Activated T-helper 1 cell treated with anti-CD3 and anti-CD28 coated beads, Interleukin-12 subunit alpha, Interleukin-12 subunit beta, Interleukin-2, Interleukin-4 antibody, amounts not matched to agents 30 ng/mL and 10 ng/mL and 1 ng/mL, durations not matched to agents 14 hours and 24 hours and 36 hours (primary cell): Measurements from ENCODE around the gene CD40LG. TPM values are rescaled to one million over a fixed set of nuclear protein-coding genes. Genes with fewer than 3 reads are reported as not detected.

Experiments
- DNase-seq: peaks from one replicate; pipeline ENCODE4 v3.0.0; 2021; ENCODE audit warnings: low spot score
- H3K27ac Mint-ChIP-seq: one replicate; pipeline ENCODE4 v1.8.0; 2021; ENCODE audit warnings: mild to moderate bottlenecking, mixed read lengths
- H3K27me3 Mint-ChIP-seq: one replicate; pipeline ENCODE4 v1.8.0; 2022; ENCODE audit warnings: mild to moderate bottlenecking, moderate library complexity, mixed read lengths; ENCODE audit not compliant: insufficient read depth
- H3K36me3 Mint-ChIP-seq: one replicate; pipeline ENCODE4 v1.8.0; 2021; ENCODE audit warnings: low read depth, mixed read lengths
- H3K4me1 Mint-ChIP-seq: one replicate; pipeline ENCODE4 v1.8.0; 2021; ENCODE audit warnings: low read depth, mixed read lengths
- H3K4me3 Mint-ChIP-seq: one replicate; pipeline ENCODE4 v1.8.0; 2021; ENCODE audit warnings: mild to moderate bottlenecking, moderate library complexity, mixed read lengths
- H3K9me3 Mint-ChIP-seq: one replicate; pipeline ENCODE4 v1.8.0; 2021; ENCODE audit warnings: mixed read lengths
- intact Hi-C: fragments of 100-400 bp; cut with micrococcal nuclease; formaldehyde crosslinking; loops from one replicate; pipeline ENCODE4 v1.15.1; 2024
- total RNA-seq: library from RNA; stranded (reverse); gene quantifications from 2 replicates; pipeline ENCODE4 v1.2.3, GENCODE V29; 2022

CD40LG gene
- 261 and 272 TPM in 2 replicates for total RNA-seq

GRCh38 chrX:136647677-136648360, at the start of gene CD40LG:
Gene CD40LG, plus strand, starts transcription at chrX:136648158. Its CDS starts 91 bp downstream, at chrX:136648249.
- intact Hi-C loops: loop anchor here (1.0 to 2.0 kb wide), 3 partner anchors 8 to 59 kb away; no protein-coding TSS in a partner anchor
- Mint-ChIP-seq H3K9me3 (no peaks in the 10 kb centered on the region), H3K4me1 (peaks cover 57% of the 10 kb centered on the region), H3K36me3 (peaks cover 48% of the 10 kb centered on the region), H3K27ac (peak within 1 kb of the TSS; percentile 94), H3K4me3 (peak within 1 kb of the TSS; percentile 99), H3K27me3 (no peaks in the 10 kb centered on the region)
- DNase-seq: no peak

DNA sequence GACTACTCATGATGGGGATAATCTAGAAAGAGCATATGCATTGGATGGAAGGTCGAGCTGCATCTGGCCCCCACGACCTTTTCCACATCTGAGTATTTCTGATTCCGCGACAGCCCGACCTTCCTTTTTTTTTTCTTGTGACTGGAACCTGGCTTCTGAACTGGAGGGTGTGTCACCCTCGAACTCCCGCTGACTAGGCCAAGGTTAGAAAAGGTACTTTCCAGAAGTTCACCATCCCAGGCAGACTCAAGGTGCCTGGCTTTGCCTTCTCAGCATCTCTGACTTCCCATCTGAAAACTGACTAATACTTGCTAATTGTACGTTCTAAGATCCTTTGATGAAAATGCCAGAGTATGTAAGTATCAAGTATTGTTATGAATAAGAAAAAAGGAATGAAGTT, 49.3 kb upstream of the CD40LG start:
- peak overlapping the region; percentile 88 for H3K27ac Mint-ChIP-seq
- H3K27me3 Mint-ChIP-seq: no peaks in the 10 kb centered on the region
- intact Hi-C loops: loop anchor here (1.0 kb wide), 1 partner anchor 10 kb away; no protein-coding TSS in a partner anchor
- peaks cover 52% of the 10 kb centered on the region for H3K4me1 Mint-ChIP-seq
- H3K9me3 Mint-ChIP-seq: peaks cover 6% of the 10 kb centered on the region
- H3K4me3 Mint-ChIP-seq: peak overlapping the region; percentile 45
- no peak for DNase-seq
- peaks cover 5% of the 10 kb centered on the region for H3K36me3 Mint-ChIP-seq

DNA sequence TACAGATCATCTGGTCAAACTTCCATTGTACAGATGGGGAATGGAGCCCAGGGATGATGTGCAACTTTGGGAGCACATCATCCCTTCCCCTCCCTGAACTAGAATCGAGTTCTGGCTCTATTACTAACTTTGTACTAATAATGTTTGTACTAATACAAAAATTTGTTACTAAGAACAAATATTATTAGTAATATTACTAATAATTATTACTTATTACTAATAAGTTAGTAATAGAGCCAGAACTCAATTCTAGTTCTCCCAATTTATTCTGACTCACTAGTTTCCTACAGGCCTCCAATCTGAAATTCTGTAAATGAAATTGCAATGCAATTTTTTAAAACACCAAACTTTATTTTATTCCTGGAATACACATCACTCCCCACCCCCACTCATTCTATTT, 47.9 kb upstream of the CD40LG start:
- peaks cover 1% of the 10 kb centered on the region for H3K36me3 Mint-ChIP-seq
- no peaks in the 10 kb centered on the region for H3K9me3 Mint-ChIP-seq
- no peak overlapping the region for H3K27ac Mint-ChIP-seq
- no peak overlapping the region for H3K4me3 Mint-ChIP-seq
- H3K4me1 Mint-ChIP-seq: peaks cover 43% of the 10 kb centered on the region
- no peak for DNase-seq
- H3K27me3 Mint-ChIP-seq: no peaks in the 10 kb centered on the region
- intact Hi-C loops: no loop called here

- no peak for DNase-seq
- Mint-ChIP-seq H3K36me3 (no peaks in the 10 kb centered on the region), H3K4me3 (no peak overlapping the region), H3K4me1 (peaks cover 47% of the 10 kb centered on the region), H3K27ac (peak overlapping the region; percentile 58), H3K27me3 (no peaks in the 10 kb centered on the region), H3K9me3 (no peaks in the 10 kb centered on the region)
- intact Hi-C loops: no loop called here
Observed at GRCh38 chrX:136607236-136607635, 40.7 kb upstream of the CD40LG start.

DNA sequence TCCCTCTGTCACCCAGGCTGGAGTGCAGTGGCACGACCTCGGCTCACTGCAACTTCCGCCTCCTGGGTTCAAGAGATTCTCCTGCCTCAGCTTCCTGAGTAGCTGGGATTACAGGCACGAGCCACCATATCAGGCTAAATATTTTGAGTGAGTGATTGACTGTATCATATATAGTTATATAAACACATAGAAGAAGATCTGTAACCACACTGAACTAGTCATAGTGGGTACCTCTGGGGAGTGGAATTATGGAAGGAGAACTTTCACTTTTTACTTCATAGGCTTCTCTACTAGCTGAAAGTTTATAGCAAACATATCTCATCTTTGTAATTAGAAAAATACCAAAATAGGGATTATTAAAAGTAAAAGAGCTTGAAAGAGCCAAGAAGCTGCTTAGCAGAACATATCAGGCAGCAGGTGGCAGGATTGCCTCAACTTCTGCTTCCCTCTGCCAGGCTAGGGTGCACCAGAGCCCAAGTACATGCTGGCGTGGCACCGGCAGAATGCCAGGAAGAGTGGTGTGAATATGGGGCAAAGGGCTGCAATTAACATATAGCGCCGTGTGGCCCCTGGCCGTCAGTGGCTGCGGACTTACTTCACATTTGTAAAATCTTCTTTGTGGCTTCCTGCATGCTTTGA, 39.5 kb upstream of the CD40LG start:
- H3K9me3 Mint-ChIP-seq: no peaks in the 10 kb centered on the region
- no peaks in the 10 kb centered on the region for H3K36me3 Mint-ChIP-seq
- intact Hi-C loops: loop anchor here (1.0 kb wide), 3 partner anchors 9 to 317 kb away; no protein-coding TSS in a partner anchor
- H3K27ac Mint-ChIP-seq: peak overlapping the region; percentile 44
- H3K4me3 Mint-ChIP-seq: peak overlapping the region; percentile 31
- H3K4me1 Mint-ChIP-seq: peaks cover 47% of the 10 kb centered on the region
- DNase-seq: no peak
- H3K27me3 Mint-ChIP-seq: no peaks in the 10 kb centered on the region

- Mint-ChIP-seq H3K4me3 (peak overlapping the region; percentile 47), H3K4me1 (peaks cover 53% of the 10 kb centered on the region), H3K9me3 (no peaks in the 10 kb centered on the region), H3K27me3 (no peaks in the 10 kb centered on the region), H3K36me3 (no peaks in the 10 kb centered on the region), H3K27ac (peak overlapping the region; percentile 85)
- no peak for DNase-seq
- intact Hi-C loops: loop anchor here (1.0 to 2.0 kb wide), 2 partner anchors 9 to 32 kb away; no protein-coding TSS in a partner anchor
Observed at GRCh38 chrX:136616987-136617685, 30.8 kb upstream of the CD40LG start.

DNA sequence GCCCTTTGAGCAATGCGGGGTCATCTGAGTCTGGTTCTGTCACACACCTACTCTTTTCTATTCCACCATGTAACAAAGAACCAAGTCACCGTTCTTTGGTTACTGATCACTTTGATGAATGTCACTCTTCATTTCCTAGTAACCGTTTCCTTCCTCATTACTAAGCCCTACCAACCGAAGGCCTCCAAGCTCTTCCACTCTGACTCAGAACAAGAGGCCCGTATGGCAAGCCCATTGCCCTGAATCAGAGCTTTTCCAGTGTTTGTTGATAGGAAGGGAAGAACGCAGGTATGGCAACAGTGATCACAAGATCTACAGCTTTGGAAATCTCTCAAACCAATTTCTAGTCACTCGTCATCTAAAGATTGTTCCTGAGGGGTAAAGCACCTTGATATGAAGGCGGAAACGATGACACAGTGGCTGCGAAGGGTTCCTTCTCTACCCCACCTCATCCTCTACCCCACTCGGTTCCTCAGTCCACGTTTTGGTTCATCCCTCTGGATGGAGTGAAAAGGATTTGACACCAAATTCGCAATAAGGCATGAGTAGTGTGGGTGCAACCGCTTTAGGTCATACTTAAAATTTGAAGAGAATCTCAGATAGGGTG, 28.0 kb upstream of the CD40LG start:
- Mint-ChIP-seq H3K27me3 (no peaks in the 10 kb centered on the region), H3K4me1 (peaks cover 78% of the 10 kb centered on the region), H3K36me3 (peaks cover 7% of the 10 kb centered on the region), H3K9me3 (peaks cover 7% of the 10 kb centered on the region), H3K4me3 (peak overlapping the region; percentile 26), H3K27ac (peak overlapping the region; percentile 93)
- DNase-seq: peak; percentile 46
- intact Hi-C loops: loop anchor here (1.0 to 2.0 kb wide), 5 partner anchors 7 to 75 kb away; no protein-coding TSS in a partner anchor

DNA sequence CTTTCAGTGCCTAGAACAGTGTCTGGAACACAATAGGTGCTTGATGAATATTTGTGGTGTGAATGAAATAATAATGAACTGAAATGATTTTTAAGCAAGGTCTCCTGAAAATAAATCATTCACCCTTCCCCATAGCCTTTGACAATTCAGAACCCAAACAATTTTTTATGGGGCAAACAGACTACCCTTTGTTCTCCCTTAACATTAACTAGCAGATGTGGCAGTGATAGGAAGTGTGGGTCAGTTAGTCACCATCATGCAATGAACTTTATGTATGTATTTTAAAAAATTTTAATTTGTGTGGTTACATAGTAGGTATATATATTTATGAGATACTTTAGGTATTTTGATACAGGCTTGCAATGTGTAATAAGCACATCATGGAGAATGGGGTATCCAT, 27.2 kb upstream of the CD40LG start:
- Mint-ChIP-seq H3K27ac (peak overlapping the region; percentile 93), H3K36me3 (peaks cover 7% of the 10 kb centered on the region), H3K4me3 (no peak overlapping the region), H3K9me3 (peaks cover 7% of the 10 kb centered on the region), H3K4me1 (peaks cover 82% of the 10 kb centered on the region), H3K27me3 (no peaks in the 10 kb centered on the region)
- intact Hi-C loops: loop anchor here (1.0 kb wide), 3 partner anchors 15 to 33 kb away; no protein-coding TSS in a partner anchor
- DNase-seq: no peak

DNA sequence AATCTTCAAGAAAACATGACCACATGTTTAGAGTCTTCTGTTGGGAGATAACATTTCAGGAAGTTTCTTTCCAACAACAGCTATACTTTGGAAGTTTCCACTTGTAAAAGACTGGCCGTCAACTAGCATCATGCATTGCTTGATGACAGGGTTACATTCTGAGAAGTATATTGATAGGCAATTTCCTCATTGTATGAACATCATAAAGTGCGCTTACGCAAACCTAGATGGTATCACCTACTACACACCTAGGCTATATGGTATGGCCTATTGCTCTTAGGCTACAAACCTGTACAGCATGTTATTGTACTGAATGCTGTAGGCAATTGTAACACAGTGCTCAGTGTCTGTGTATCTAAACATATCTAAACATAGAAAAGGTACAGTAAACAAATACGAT, 25.4 kb upstream of the CD40LG start:
- no peaks in the 10 kb centered on the region for H3K27me3 Mint-ChIP-seq
- H3K36me3 Mint-ChIP-seq: peaks cover 7% of the 10 kb centered on the region
- peaks cover 90% of the 10 kb centered on the region for H3K4me1 Mint-ChIP-seq
- DNase-seq: no peak
- no peak overlapping the region for H3K4me3 Mint-ChIP-seq
- no peak overlapping the region for H3K27ac Mint-ChIP-seq
- peaks cover 7% of the 10 kb centered on the region for H3K9me3 Mint-ChIP-seq
- intact Hi-C loops: no loop called here

DNA sequence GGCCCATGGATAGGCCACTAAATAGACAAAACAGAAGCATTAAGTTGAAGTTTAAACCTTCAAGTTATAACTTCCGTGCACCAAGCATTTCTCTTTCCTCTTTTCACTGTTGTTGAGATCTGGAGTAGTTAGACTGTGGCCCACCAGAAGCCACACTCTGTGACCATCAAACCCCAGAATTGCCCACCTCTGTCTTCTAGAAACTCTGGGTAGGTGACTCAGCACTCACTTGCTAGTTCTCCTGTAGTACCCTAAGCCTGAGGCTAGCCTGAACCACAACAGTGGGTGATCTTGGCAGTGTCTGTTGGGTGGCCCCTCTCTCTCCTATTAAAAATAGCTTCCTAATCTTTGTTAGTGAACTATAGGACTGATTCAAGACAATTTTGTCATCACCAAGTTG, 24.6 kb upstream of the CD40LG start:
- Mint-ChIP-seq H3K27ac (peak overlapping the region; percentile 91), H3K9me3 (peaks cover 7% of the 10 kb centered on the region), H3K36me3 (peaks cover 7% of the 10 kb centered on the region), H3K4me1 (peaks cover 91% of the 10 kb centered on the region), H3K27me3 (no peaks in the 10 kb centered on the region), H3K4me3 (no peak overlapping the region)
- intact Hi-C loops: no loop called here
- no peak for DNase-seq

GRCh38 chrX:136625246-136625645, 22.7 kb upstream of the CD40LG start:
- Mint-ChIP-seq H3K9me3 (peaks cover 7% of the 10 kb centered on the region), H3K4me3 (no peak overlapping the region), H3K27me3 (no peaks in the 10 kb centered on the region), H3K4me1 (peaks cover 92% of the 10 kb centered on the region), H3K36me3 (peaks cover 7% of the 10 kb centered on the region), H3K27ac (peak overlapping the region; percentile 95)
- intact Hi-C loops: no loop called here
- DNase-seq: no peak

GRCh38 chrX:136626237-136626636, 21.7 kb upstream of the CD40LG start:
- Mint-ChIP-seq H3K4me3 (peak overlapping the region; percentile 30), H3K9me3 (peaks cover 7% of the 10 kb centered on the region), H3K36me3 (peaks cover 7% of the 10 kb centered on the region), H3K4me1 (peaks cover 94% of the 10 kb centered on the region), H3K27me3 (no peaks in the 10 kb centered on the region), H3K27ac (peak overlapping the region; percentile 85)
- DNase-seq: no peak
- intact Hi-C loops: loop anchor here (1.0 to 2.0 kb wide), 3 partner anchors 20 to 129 kb away; partner anchors contain the start of gene HTATSF1
